ENCODE data around the gene CUTC.

DNA sequence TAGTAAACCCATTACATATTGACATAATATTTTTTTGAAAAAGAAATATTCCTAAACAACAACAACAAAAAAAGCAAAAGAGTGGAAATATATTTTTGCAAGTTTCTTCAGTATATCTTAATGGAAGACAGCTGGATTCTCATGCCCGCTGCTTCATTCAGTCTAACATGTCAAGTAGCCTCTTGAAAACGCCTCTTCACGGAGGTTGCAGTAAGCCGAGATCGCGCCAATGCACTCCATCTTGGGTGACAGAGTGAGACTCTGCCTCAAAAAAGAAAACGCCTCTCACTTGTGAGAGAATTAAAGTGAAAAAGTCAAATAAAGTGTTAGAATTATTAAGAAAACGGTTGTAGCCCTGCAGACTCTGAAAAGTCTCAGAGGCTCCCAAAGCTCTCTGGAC, 1.3 kb downstream of the CUTC start:
- TF ChIP-seq CTCF (IDR thresholded peaks at IDR 0.05; ENCODE audit: poor library complexity) (no peak), EZH2 (IDR thresholded peaks at IDR 0.05; ENCODE audit: borderline replicate concordance) (no peak)
